Thyroid gland (tissue), 4 donors: ENCODE data around the gene MIA2.

Source experiments
- CTCF ChIP-seq, 6 experiments: fragments of 200-600 bp in 3 of 6; fragments of 450-650 bp in 3 of 6; sonication (generic) in 3 of 6; IDR thresholded peaks; one replicate each; pipeline ENCODE4 v1.5.1; 2016 to 2019; ENCODE audit warnings: antibody characterized with exemption in 6 of 6, mild to moderate bottlenecking in 2 of 6, inconsistent platforms in 1 of 6, moderate library complexity in 1 of 6
- POLR2A ChIP-seq, 2 donors: fragments of 450-650 bp; IDR thresholded peaks; one replicate each; pipeline ENCODE4 v1.6.1; 2017; ENCODE audit warnings: antibody characterized with exemption in 2 of 2, mild to moderate bottlenecking in 2 of 2, moderate library complexity in 1 of 2

DNA sequence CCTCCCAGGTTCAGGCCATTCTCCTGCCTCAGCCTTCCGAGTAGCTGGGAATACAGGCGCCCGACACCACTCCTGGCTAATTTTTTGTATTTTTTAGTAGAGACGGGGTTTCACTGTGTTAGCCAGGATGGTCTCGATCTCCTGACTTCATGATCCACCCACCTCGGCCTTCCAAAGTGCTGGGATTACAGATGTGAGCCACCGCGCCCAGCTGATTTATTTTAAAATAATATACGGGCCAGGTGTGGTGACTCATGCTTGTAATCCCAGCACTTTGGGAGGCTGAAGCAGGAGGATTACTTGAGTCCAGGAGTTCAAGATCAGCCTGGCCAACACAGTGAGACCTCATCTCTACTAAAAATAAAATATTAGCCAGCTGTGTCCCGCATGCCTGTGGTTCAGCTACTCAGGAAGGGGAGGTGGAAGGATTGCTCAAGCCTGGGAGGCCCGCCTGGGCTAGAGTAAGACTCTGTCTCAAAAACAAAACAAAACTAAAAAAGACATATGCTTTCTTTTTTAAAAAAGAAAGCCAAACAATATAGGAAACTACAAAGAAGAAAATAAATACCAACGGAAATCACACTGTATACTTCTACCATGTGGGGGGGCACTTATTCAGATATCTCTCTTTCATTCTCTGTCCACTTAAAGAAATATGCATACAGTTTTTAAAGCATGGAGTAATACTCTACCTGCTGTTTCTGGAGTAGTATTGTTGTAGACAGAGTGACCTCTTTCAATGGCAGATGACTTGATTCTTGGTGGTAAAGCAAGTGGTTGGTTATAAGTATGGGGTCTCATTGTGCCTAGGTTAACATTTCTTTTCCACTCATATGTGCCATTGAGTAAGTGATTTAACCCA is 930 bp upstream of the MIA2 start:
- TF ChIP-seq POLR2A (IDR thresholded peaks at IDR 0.05) (no peak), CTCF (IDR thresholded peaks at IDR 0.05) (no peak)
